OCI-M2 (cell line): Measurements from ENCODE around the gene GREB1.

ENCODE experiments used
- DNase-seq: peaks from one replicate; lab custom pipeline; 2025; ENCODE audit not compliant: unreplicated experiment; lab: John Stamatoyannopoulos, UW

GREB1 gene

GRCh38 chr2:11630855-11631254, 97.0 kb downstream of the GREB1 start:
- DNase-seq = no peak

GRCh38 chr2:11631462-11631861, 97.6 kb downstream of the GREB1 start:
- DNase-seq = no peak

- no peak for DNase-seq
Measured at GRCh38 chr2:11633923-11634478, 100.2 kb downstream of the GREB1 start.

GRCh38 chr2:11634584-11634983, 100.7 kb downstream of the GREB1 start:
- DNase-seq = no peak

- DNase-seq = no peak
Measured at GRCh38 chr2:11635141-11635540, 101.3 kb downstream of the GREB1 start.

GRCh38 chr2:11636593-11637295, 102.9 kb downstream of the GREB1 start:
- DNase-seq = no peak

- no peak for DNase-seq
Measured at GRCh38 chr2:11637546-11637945, 103.7 kb downstream of the GREB1 start.

- DNase-seq = no peak
Measured at GRCh38 chr2:11639503-11639902, 105.7 kb downstream of the GREB1 start.

GRCh38 chr2:11640132-11640531, 106.3 kb downstream of the GREB1 start:
- no peak for DNase-seq

GRCh38 chr2:11642972-11643371, 109.1 kb downstream of the GREB1 start:
- DNase-seq = no peak

GRCh38 chr2:11644293-11644692, 110.4 kb downstream of the GREB1 start:
- DNase-seq = no peak

- no peak for DNase-seq
Measured at GRCh38 chr2:11646530-11646929, 112.7 kb downstream of the GREB1 start.

GRCh38 chr2:11647834-11648600, 114.2 kb downstream of the GREB1 start:
- no peak for DNase-seq

- no peak for DNase-seq
Measured at GRCh38 chr2:11649093-11649492, 115.2 kb downstream of the GREB1 start.

- DNase-seq = no peak
Measured at GRCh38 chr2:11651856-11652548, 118.2 kb downstream of the GREB1 start.

GRCh38 chr2:11652553-11652952, 118.7 kb downstream of the GREB1 start:
- no peak for DNase-seq

- no peak for DNase-seq
Measured at GRCh38 chr2:11655495-11655894, 121.7 kb downstream of the GREB1 start.

- DNase-seq = no peak
Measured at GRCh38 chr2:11656252-11656651, 122.4 kb downstream of the GREB1 start.

- DNase-seq = no peak
Measured at GRCh38 chr2:11656671-11657101, 122.8 kb downstream of the GREB1 start.

GRCh38 chr2:11657195-11657594, 123.3 kb downstream of the GREB1 start:
- no peak for DNase-seq

- DNase-seq = no peak
Measured at GRCh38 chr2:11657646-11658045, 123.8 kb downstream of the GREB1 start.
